B cell (primary cell): Measurements from ENCODE around the gene NCOA5. TPM values are rescaled to one million over a fixed set of nuclear protein-coding genes. Genes with fewer than 3 reads are reported as not detected.

Source experiments
- ATAC-seq: fragments of 200-7000 bp; cut with Tn5 transposase; one replicate; pipeline ENCODE4 v1.10.0; 2021; ENCODE audit warnings: low read depth, mild to moderate bottlenecking, moderate number of reproducible peaks, moderate library complexity
- CTCF ChIA-PET: fragments of 350-600 bp; sonication (Branson Sonifier 250); formaldehyde crosslinking; loops from one replicate; lab custom pipeline; 2021; ENCODE audit warnings: antibody characterized with exemption, inconsistent platforms; lab: Charles Lee
- POLR2A ChIA-PET: fragments of 350-600 bp; sonication (Branson Sonifier 250); formaldehyde crosslinking; loops from one replicate; lab custom pipeline; 2021; ENCODE audit warnings: antibody characterized with exemption; lab: Charles Lee
- DNase-seq: peaks from one replicate; pipeline ENCODE4 v3.0.0; 2013
- H2AFZ ChIP-seq: 2 replicates; pipeline ENCODE4 v1.6.1; 2012; ENCODE audit warnings: mild to moderate bottlenecking, low read depth, low read length; ENCODE audit not compliant: insufficient read depth, poor library complexity, severe bottlenecking
- H3K27ac ChIP-seq, 2 donors: 1 replicate in 1 of 2; 2 replicates in 1 of 2; pipeline ENCODE4 v1.5.1; 2012 to 2013; ENCODE audit warnings: low read length in 2 of 2, mild to moderate bottlenecking in 2 of 2, moderate library complexity in 1 of 2
- H3K27me3 ChIP-seq, 4 experiments: fragments of 200-600 bp in 1 of 4; sonication (generic) in 1 of 4; replicated peaks in 1 of 4; 1 replicate in 2 of 4; 2 replicates in 2 of 4; pipeline versions ENCODE4 v1.6.1 to v1.7.0; 2013 to 2016; ENCODE audit warnings: low read length in 3 of 4, mild to moderate bottlenecking in 2 of 4, mixed read lengths in 1 of 4, moderate library complexity in 1 of 4; ENCODE audit not compliant: insufficient read depth in 4 of 4, control insufficient read depth in 3 of 4; ENCODE audit errors: control extremely low read depth in 1 of 4
- H3K36me3 ChIP-seq, 2 experiments: replicated peaks in 1 of 2; 1 replicate in 1 of 2; 2 replicates in 1 of 2; pipeline versions ENCODE4 v1.6.1 to v1.7.1; 2013; ENCODE audit warnings: low read length in 1 of 2; ENCODE audit not compliant: insufficient read depth in 2 of 2, control insufficient read depth in 1 of 2; ENCODE audit errors: control extremely low read depth in 1 of 2, extremely low read depth in 1 of 2
- H3K4me1 ChIP-seq, 2 donors: fragments of 200-600 bp in 1 of 2; sonication (generic) in 1 of 2; 1 replicate in 1 of 2; 2 replicates in 1 of 2; pipeline versions ENCODE4 v1.5.1 to v1.6.1; 2013 to 2017; ENCODE audit warnings: low read length in 2 of 2; ENCODE audit not compliant: control insufficient read depth in 2 of 2, insufficient read depth in 2 of 2
- H3K4me2 ChIP-seq: replicated peaks from 2 replicates; pipeline ENCODE3; 2012; ENCODE audit warnings: mild to moderate bottlenecking, low read depth, low read length; ENCODE audit not compliant: poor library complexity, severe bottlenecking
- H3K4me3 ChIP-seq, 5 experiments: fragments of 200-600 bp in 1 of 5; sonication (generic) in 1 of 5; 1 replicate in 3 of 5; 2 replicates in 2 of 5; pipeline versions ENCODE4 v1.5.1 to v1.7.0; 2011 to 2016; ENCODE audit warnings: low read length in 4 of 5, mild to moderate bottlenecking in 4 of 5, low read depth in 2 of 5, control low read depth in 1 of 5, moderate library complexity in 1 of 5; ENCODE audit not compliant: insufficient read depth in 1 of 5; ENCODE audit errors: control extremely low read depth in 1 of 5, extremely low read depth in 1 of 5
- H3K79me2 ChIP-seq: fragments of 200-600 bp; sonication (generic); one replicate; pipeline ENCODE4 v1.6.0; 2016; ENCODE audit warnings: low read length; ENCODE audit not compliant: control insufficient read depth, insufficient read depth
- H3K9ac ChIP-seq: fragments of 200-600 bp; sonication (generic); 2 replicates; pipeline ENCODE4 v1.6.1; 2017; ENCODE audit warnings: mild to moderate bottlenecking, low read length, moderate library complexity
- H3K9me3 ChIP-seq, 3 donors: one replicate each; pipeline versions ENCODE4 v1.6.1 to v1.7.1; 2013; ENCODE audit warnings: low read length in 2 of 3; ENCODE audit not compliant: control insufficient read depth in 2 of 3, insufficient read depth in 1 of 3; ENCODE audit errors: control extremely low read depth in 1 of 3
- H4K20me1 ChIP-seq: 2 replicates; pipeline ENCODE4 v1.6.0; 2012; ENCODE audit warnings: mild to moderate bottlenecking, low read length; ENCODE audit not compliant: insufficient read depth, control insufficient read depth, poor library complexity, severe bottlenecking
- H3K27ac Mint-ChIP-seq: one replicate; pipeline ENCODE4 v1.8.0; 2021; ENCODE audit warnings: mixed read lengths
- H3K27me3 Mint-ChIP-seq: one replicate; pipeline ENCODE4 v1.8.0; 2021; ENCODE audit warnings: mixed read lengths
- H3K4me1 Mint-ChIP-seq: one replicate; pipeline ENCODE4 v1.8.0; 2021; ENCODE audit warnings: mixed read lengths
- H3K4me3 Mint-ChIP-seq: one replicate; pipeline ENCODE4 v1.8.0; 2021; ENCODE audit warnings: mixed read lengths
- H3K9me3 Mint-ChIP-seq: one replicate; pipeline ENCODE4 v1.8.0; 2022; ENCODE audit warnings: mixed read lengths; ENCODE audit not compliant: insufficient read depth
- EZH2 ChIP-seq: IDR thresholded peaks from 2 replicates; pipeline ENCODE4 v1.6.1; 2012; ENCODE audit warnings: borderline replicate concordance, low read depth, mild to moderate bottlenecking, moderate library complexity, low read length; ENCODE audit not compliant: insufficient read depth, poor library complexity, severe bottlenecking
- WGBS: methylation state at CpG from one replicate; pipeline ENCODE4 v1.1.5; 2013; ENCODE audit warnings: missing lambda C conversion rate; ENCODE audit not compliant: insufficient coverage; 5-methylcytosine and 5-hydroxymethylcytosine counted together
- intact Hi-C: fragments of 100-400 bp; cut with micrococcal nuclease; formaldehyde crosslinking; loops from one replicate; pipeline ENCODE4 v1.10.0; 2022
- polyA plus RNA-seq: library from polyadenylated mRNA; depleted of rRNA; stranded (reverse); fragments of >200 nt; gene quantifications from 2 replicates; pipeline ENCODE4 v1.2.3, GENCODE V29; 2012
- total RNA-seq, 2 donors: library from RNA; stranded (reverse); fragments of 120-200 nt in 1 of 2; gene quantifications; 1 replicate in 1 of 2; 2 replicates in 1 of 2; pipeline versions ENCODE4 v1.2.3 to v1.2.4, GENCODE V29; 2013 to 2022
- TF ChIP-seq, protein P1 (sequence below): fragments of 200-600 bp; IDR thresholded peaks from one replicate; pipeline ENCODE4 v1.8.0; 2022; ENCODE audit warnings: antibody characterized with exemption, mild to moderate bottlenecking

The NCOA5 gene
- total and polyA plus RNA-seq, 2 donors (not counting 1 experiment from before 2014, with no cell fraction given): 26.0 to 41.6 TPM

DNA sequence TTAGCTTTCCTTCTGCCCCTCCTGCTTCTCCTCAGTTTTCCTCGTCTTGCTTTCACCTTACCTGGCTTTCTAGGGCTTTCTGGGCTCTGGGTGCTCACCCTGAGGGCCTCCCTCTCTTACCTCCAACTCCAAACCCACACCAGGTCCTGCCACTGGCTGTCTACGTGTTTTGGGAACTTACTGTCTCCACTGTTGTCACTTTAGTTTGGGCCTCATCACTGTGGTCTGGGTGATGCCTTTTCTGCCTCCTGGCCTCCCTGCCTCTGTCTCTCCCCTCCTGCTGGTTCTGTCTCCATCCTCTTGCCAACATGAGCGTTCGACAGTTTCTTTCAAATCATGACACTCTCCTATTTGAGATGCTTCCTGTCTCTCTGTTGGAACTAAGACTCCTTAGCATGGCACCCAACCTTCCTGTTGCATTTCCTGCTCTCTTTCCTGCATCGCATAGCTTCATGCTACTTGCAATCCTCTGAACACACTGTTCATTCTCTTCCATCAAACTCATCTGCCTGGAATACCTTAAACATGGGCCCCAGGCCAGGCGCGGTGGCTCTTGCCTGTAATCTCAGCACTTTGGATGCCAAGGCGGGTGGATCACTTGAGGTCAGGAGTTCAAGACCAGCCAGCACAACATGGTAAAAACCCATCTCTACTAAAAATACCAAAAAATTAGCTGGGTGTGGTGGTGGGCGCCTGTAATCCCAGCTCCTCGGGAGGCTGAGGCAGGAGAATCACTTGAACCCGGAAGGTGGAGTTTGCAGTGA is 33.9 kb upstream of the NCOA5 start:
- H3K4me3 Mint-ChIP-seq: no peak overlapping the region
- CTCF ChIA-PET: interaction anchor here (1.0 to 2.1 kb wide), 4 partner anchors 9 to 28 kb away, joined by 3 to 6 read pairs (median 4); no protein-coding TSS in a partner anchor
- no peak for TF ChIP-seq EZH2
- TF ChIP-seq, protein P1, sequence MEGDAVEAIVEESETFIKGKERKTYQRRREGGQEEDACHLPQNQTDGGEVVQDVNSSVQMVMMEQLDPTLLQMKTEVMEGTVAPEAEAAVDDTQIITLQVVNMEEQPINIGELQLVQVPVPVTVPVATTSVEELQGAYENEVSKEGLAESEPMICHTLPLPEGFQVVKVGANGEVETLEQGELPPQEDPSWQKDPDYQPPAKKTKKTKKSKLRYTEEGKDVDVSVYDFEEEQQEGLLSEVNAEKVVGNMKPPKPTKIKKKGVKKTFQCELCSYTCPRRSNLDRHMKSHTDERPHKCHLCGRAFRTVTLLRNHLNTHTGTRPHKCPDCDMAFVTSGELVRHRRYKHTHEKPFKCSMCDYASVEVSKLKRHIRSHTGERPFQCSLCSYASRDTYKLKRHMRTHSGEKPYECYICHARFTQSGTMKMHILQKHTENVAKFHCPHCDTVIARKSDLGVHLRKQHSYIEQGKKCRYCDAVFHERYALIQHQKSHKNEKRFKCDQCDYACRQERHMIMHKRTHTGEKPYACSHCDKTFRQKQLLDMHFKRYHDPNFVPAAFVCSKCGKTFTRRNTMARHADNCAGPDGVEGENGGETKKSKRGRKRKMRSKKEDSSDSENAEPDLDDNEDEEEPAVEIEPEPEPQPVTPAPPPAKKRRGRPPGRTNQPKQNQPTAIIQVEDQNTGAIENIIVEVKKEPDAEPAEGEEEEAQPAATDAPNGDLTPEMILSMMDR: no peak
- POLR2A ChIA-PET: no interaction called here
- Histone ChIP-seq H3K9ac (no peak overlapping the region), H4K20me1 (peaks cover 92% of the 10 kb centered on the region), H3K36me3 (peaks cover 0 to 79% of the 10 kb centered on the region in 2 experiments), H2AFZ (no peak overlapping the region), H3K27me3 (no peaks in the 10 kb centered on the region), H3K4me2 (no peak overlapping the region), H3K9me3 (no peaks in the 10 kb centered on the region), H3K27ac (peak overlapping the region; percentile 9 to 45), H3K4me1 (peaks cover 39 to 43% of the 10 kb centered on the region in 2 donors), H3K4me3 (no peak overlapping the region), H3K79me2 (peaks cover 59% of the 10 kb centered on the region)
- no peak for ATAC-seq
- peak overlapping the region; percentile 57 for H3K27ac Mint-ChIP-seq
- H3K9me3 Mint-ChIP-seq: no peaks in the 10 kb centered on the region
- intact Hi-C loops: no loop called here
- H3K4me1 Mint-ChIP-seq: peaks cover 64% of the 10 kb centered on the region
- WGBS: 97% methylated on average over 8 of the region's 11 CpGs
- no peaks in the 10 kb centered on the region for H3K27me3 Mint-ChIP-seq
- DNase-seq: no peak
